ENCODE measurements around the gene GLG1.
"Not testable (repeated sequence)": the region's sequence is repeated elsewhere in the genome, so short reads cannot be mapped to it uniquely, and the experiment has no call there.

The GLG1 gene

DNA sequence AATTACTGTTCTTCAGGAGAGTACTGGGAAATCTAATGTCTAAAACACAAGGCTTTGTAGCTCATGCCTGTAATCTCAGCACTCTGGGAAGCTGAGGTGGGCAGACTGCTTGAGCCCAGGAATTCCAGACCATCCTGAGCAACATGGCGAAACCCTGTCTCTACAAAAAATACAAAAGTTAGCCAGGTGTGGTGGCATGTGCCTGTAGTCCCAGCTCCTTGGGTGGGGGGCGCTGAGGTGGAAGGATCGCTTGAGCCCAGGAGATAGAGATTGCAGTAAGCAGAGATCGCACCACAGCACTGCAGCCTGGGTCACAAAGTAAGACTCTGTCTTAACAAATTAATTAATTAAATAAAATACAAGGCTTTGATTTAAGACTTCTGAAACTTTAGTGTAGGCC lies 60.8 kb downstream of the GLG1 start:
- not testable (repeated sequence) for H3K9me3 ChIP-seq (ENCODE audit: insufficient read depth, low read length, severe bottlenecking); H3K4me1 ChIP-seq (ENCODE audit: insufficient read depth, low read length); H3K9ac ChIP-seq (ENCODE audit: low read depth, low read length); ATAC-seq (ENCODE audit: insufficient read depth, low read depth); H4K20me1 ChIP-seq (ENCODE audit: insufficient read depth, low read length); H3K4me3 ChIP-seq (ENCODE audit: low read depth in 1 of 2, low read length in 2 of 2); H2AFZ ChIP-seq (ENCODE audit: low read depth, low read length); H3K79me2 ChIP-seq (ENCODE audit: insufficient read depth, low read length); DNase-seq; H3K4me2 ChIP-seq (ENCODE audit: insufficient read depth, low read length); H3K27me3 ChIP-seq (ENCODE audit: insufficient read depth, low read length, poor library complexity); H3K36me3 ChIP-seq (ENCODE audit: insufficient read depth, low read length); H3K27ac ChIP-seq (ENCODE audit: low read length)

DNA sequence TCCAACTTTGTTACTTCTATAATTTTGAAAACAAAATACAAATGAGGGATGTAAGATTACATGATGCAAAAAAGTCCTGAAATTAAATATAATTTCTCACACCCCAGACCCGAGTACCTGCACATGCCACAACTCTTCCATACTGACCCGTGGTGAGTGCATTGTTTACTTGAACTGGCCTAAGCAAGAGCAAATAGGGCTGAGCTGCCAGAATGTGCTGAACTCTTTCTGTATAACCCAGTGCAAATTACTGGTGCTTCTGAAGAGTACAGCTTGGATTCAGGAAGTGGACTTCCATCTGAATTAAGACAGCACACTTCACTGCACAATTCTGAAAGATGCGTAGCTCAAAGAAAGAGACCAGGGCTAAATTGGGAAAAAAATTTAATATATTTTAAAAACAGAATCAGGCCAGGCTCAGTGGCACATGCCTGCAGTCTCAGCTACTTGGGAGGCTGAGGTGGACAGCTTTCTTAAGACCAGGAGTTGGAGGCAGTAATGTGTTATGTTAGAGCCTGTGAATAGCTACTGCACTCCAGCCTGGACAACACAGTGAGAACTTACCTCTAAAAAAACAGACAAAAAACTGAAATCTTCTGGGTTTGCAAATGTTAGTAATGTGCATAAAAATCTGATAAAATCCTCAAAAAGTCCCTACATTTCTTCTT lies 63.9 kb downstream of the GLG1 start:
- H3K79me2 ChIP-seq (ENCODE audit: insufficient read depth, low read length); H3K9ac ChIP-seq (ENCODE audit: low read depth, low read length); ATAC-seq (ENCODE audit: insufficient read depth, low read depth); H2AFZ ChIP-seq (ENCODE audit: low read depth, low read length); H3K4me3 ChIP-seq (ENCODE audit: low read depth in 1 of 2, low read length in 2 of 2); H3K9me3 ChIP-seq (ENCODE audit: insufficient read depth, low read length, severe bottlenecking); DNase-seq; H3K4me2 ChIP-seq (ENCODE audit: insufficient read depth, low read length); H4K20me1 ChIP-seq (ENCODE audit: insufficient read depth, low read length); H3K27ac ChIP-seq (ENCODE audit: low read length); H3K4me1 ChIP-seq (ENCODE audit: insufficient read depth, low read length); H3K36me3 ChIP-seq (ENCODE audit: insufficient read depth, low read length); H3K27me3 ChIP-seq (ENCODE audit: insufficient read depth, low read length, poor library complexity): not testable (repeated sequence)

DNA sequence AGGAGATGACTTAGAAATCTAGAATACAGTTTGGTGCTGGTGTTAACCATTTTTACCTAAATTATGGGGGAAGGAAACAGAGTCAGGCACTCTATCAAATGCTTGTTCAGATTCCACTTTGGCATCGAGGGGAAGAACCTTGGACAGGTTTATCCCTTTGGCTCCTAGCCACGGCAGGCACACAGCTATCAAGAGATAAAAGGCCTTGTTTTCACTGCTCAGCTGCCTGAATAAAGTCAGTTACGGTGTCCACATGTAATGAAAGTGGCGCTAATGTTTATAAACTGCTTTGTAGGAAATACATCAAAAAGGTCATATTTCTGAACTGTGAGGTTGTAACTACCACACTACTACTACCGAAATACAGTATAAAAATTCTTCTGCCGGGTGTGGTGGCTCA lies 66.3 kb downstream of the GLG1 start:
- H3K4me1 ChIP-seq (ENCODE audit: insufficient read depth, low read length); ATAC-seq (ENCODE audit: insufficient read depth, low read depth); H3K9me3 ChIP-seq (ENCODE audit: insufficient read depth, low read length, severe bottlenecking); DNase-seq; H3K36me3 ChIP-seq (ENCODE audit: insufficient read depth, low read length); H3K27ac ChIP-seq (ENCODE audit: low read length); H3K4me3 ChIP-seq (ENCODE audit: low read depth in 1 of 2, low read length in 2 of 2); H4K20me1 ChIP-seq (ENCODE audit: insufficient read depth, low read length); H3K4me2 ChIP-seq (ENCODE audit: insufficient read depth, low read length); H3K9ac ChIP-seq (ENCODE audit: low read depth, low read length); H2AFZ ChIP-seq (ENCODE audit: low read depth, low read length); H3K79me2 ChIP-seq (ENCODE audit: insufficient read depth, low read length); H3K27me3 ChIP-seq (ENCODE audit: insufficient read depth, low read length, poor library complexity): not testable (repeated sequence)

DNA sequence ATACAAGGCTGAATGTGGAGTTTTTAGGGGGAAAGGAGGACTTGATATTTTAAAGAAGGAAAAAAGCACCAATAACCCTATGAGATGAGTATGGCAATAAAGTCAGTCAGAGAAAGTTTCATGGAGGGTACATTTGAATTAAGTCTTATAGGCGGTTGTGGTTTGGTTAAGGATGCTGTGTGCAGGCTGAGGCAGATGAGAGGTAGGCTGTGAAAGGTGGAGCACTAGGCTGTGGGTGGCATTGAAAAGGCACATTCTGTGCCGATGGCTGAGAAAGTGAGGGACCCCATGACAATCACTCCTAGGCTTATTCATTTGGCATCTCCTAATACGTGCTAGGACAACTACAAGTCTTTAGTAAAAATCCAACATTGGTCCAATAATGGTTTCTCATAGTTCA lies 68.1 kb downstream of the GLG1 start:
- not testable (repeated sequence) for H3K27me3 ChIP-seq (ENCODE audit: insufficient read depth, low read length, poor library complexity); ATAC-seq (ENCODE audit: insufficient read depth, low read depth); H3K4me3 ChIP-seq (ENCODE audit: low read depth in 1 of 2, low read length in 2 of 2); H3K4me2 ChIP-seq (ENCODE audit: insufficient read depth, low read length); H3K79me2 ChIP-seq (ENCODE audit: insufficient read depth, low read length); DNase-seq; H4K20me1 ChIP-seq (ENCODE audit: insufficient read depth, low read length); H3K36me3 ChIP-seq (ENCODE audit: insufficient read depth, low read length); H3K9me3 ChIP-seq (ENCODE audit: insufficient read depth, low read length, severe bottlenecking); H2AFZ ChIP-seq (ENCODE audit: low read depth, low read length); H3K9ac ChIP-seq (ENCODE audit: low read depth, low read length); H3K4me1 ChIP-seq (ENCODE audit: insufficient read depth, low read length); H3K27ac ChIP-seq (ENCODE audit: low read length)

DNA sequence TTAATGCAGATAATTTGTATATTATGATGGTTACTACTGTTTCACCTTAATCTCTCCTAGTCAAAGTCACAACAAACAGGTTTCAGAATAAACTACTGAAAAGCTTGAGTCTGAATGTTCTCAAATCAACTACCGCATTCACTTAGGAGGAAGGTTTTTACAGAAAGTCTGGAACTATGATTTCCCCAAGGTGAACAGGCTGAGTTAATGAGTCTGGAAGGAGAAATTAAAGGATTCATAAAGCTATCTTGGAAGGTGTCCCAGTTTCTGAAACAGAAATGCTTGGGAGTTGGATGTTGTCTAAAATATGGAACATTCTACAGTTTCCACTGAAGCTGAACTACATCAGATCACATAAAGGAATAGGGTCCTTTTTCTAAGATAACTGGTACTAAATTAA lies 69.2 kb downstream of the GLG1 start:
- not testable (repeated sequence) for H3K9me3 ChIP-seq (ENCODE audit: insufficient read depth, low read length, severe bottlenecking); H3K27me3 ChIP-seq (ENCODE audit: insufficient read depth, low read length, poor library complexity); H2AFZ ChIP-seq (ENCODE audit: low read depth, low read length); H3K4me1 ChIP-seq (ENCODE audit: insufficient read depth, low read length); H3K79me2 ChIP-seq (ENCODE audit: insufficient read depth, low read length); H3K9ac ChIP-seq (ENCODE audit: low read depth, low read length); ATAC-seq (ENCODE audit: insufficient read depth, low read depth); H4K20me1 ChIP-seq (ENCODE audit: insufficient read depth, low read length); DNase-seq; H3K4me3 ChIP-seq (ENCODE audit: low read depth in 1 of 2, low read length in 2 of 2); H3K4me2 ChIP-seq (ENCODE audit: insufficient read depth, low read length); H3K27ac ChIP-seq (ENCODE audit: low read length); H3K36me3 ChIP-seq (ENCODE audit: insufficient read depth, low read length)

DNA sequence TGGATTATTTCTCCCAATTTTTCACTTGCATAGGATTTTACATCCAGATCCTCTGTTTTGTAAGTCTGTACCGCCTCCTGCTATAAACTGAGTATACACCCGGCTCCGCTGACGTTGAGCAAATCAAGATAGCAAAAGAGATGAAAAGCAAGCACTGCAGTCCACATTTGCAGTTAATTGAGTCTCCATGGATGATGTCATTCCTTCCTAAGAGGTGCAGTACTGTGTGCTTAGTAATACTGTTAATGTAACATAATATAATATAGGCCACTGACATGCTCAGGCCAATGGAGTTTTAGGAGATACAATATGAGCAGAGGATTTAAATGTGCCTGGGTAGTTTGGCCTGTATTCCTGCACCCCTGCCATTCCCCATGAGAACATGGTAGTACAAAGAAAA lies 72.3 kb downstream of the GLG1 start:
- H3K4me3 ChIP-seq (ENCODE audit: low read depth in 1 of 2, low read length in 2 of 2); DNase-seq; H3K36me3 ChIP-seq (ENCODE audit: insufficient read depth, low read length); H3K9ac ChIP-seq (ENCODE audit: low read depth, low read length); H3K27me3 ChIP-seq (ENCODE audit: insufficient read depth, low read length, poor library complexity); H4K20me1 ChIP-seq (ENCODE audit: insufficient read depth, low read length); H3K4me1 ChIP-seq (ENCODE audit: insufficient read depth, low read length); H3K79me2 ChIP-seq (ENCODE audit: insufficient read depth, low read length); ATAC-seq (ENCODE audit: insufficient read depth, low read depth); H3K4me2 ChIP-seq (ENCODE audit: insufficient read depth, low read length); H3K27ac ChIP-seq (ENCODE audit: low read length); H2AFZ ChIP-seq (ENCODE audit: low read depth, low read length); H3K9me3 ChIP-seq (ENCODE audit: insufficient read depth, low read length, severe bottlenecking): not testable (repeated sequence)

Measured in DND-41 (cell line).